OCI-LY7 (cell line): Measurements from ENCODE around the gene RIPOR1. TPM values are rescaled to one million over a fixed set of nuclear protein-coding genes. Genes with fewer than 3 reads are reported as not detected.

ENCODE experiments used
- BruUV-seq: library from RNA; stranded (reverse); fragments of 400-500 nt; replicated peaks from 2 replicates; lab custom pipeline; 2021; lab: Mats Ljungman, UMichigan
- CTCF ChIA-PET: fragments of 300-600 bp; sonication (Branson Sonifier 250); formaldehyde crosslinking; loops from one replicate; lab custom pipeline; 2022; ENCODE audit warnings: antibody characterized with exemption; ENCODE audit not compliant: unreplicated experiment; lab: Charles Lee
- POLR2A ChIA-PET: fragments of 300-600 bp; sonication (Branson Sonifier 250); formaldehyde crosslinking; loops from one replicate; lab custom pipeline; 2022; ENCODE audit warnings: antibody characterized with exemption; lab: Charles Lee
- DNase-seq: peaks from one replicate; pipeline ENCODE4 v3.0.0-alpha.2; 2015; ENCODE audit warnings: low spot score
- H2AFZ ChIP-seq: fragments of 200-600 bp; sonication (generic), shearing (Covaris generic); 2 replicates; pipeline ENCODE4 v1.6.1; 2014; ENCODE audit warnings: mild to moderate bottlenecking, antibody characterized with exemption, low read length, moderate library complexity
- H3K27ac ChIP-seq: fragments of 200-600 bp; sonication (generic); 2 replicates; pipeline ENCODE4 v1.5.1; 2014; ENCODE audit warnings: mixed run types, low read depth, mild to moderate bottlenecking, moderate library complexity, low read length, inconsistent platforms; ENCODE audit not compliant: poor library complexity, severe bottlenecking
- H3K36me3 ChIP-seq: fragments of 200-600 bp; sonication (generic); 2 replicates; pipeline ENCODE4 v1.6.1; 2014; ENCODE audit warnings: mild to moderate bottlenecking, antibody characterized with exemption, low read length, moderate library complexity, mixed read lengths; ENCODE audit not compliant: insufficient read depth
- H3K4me1 ChIP-seq: fragments of 200-600 bp; sonication (generic); 2 replicates; pipeline ENCODE4 v1.5.1; 2014; ENCODE audit warnings: mild to moderate bottlenecking, low read length; ENCODE audit not compliant: insufficient read depth, poor library complexity, severe bottlenecking
- H3K4me2 ChIP-seq: fragments of 200-600 bp; sonication (generic); 2 replicates; pipeline ENCODE4 v1.6.1; 2014; ENCODE audit warnings: mild to moderate bottlenecking, low read length
- H3K4me3 ChIP-seq: fragments of 200-600 bp; sonication (generic); 2 replicates; pipeline ENCODE4 v1.5.1; 2014; ENCODE audit warnings: mild to moderate bottlenecking, low read depth, low read length; ENCODE audit not compliant: poor library complexity, severe bottlenecking
- H3K79me2 ChIP-seq: fragments of 200-600 bp; sonication (generic); 2 replicates; pipeline ENCODE4 v1.6.1; 2016; ENCODE audit warnings: low read depth, mild to moderate bottlenecking, low read length, moderate library complexity, mixed read lengths; ENCODE audit not compliant: insufficient read depth
- H3K9me2 ChIP-seq: fragments of 200-600 bp; sonication (generic); 2 replicates; pipeline ENCODE4 v1.6.1; 2016; ENCODE audit warnings: mild to moderate bottlenecking, low read length, mixed read lengths; ENCODE audit not compliant: insufficient read depth
- H3K9me3 ChIP-seq: fragments of 200-600 bp; sonication (generic); 2 replicates; pipeline ENCODE4 v1.6.1; 2014; ENCODE audit warnings: mild to moderate bottlenecking, mixed run types, low read length, mixed read lengths
- H4K20me1 ChIP-seq: fragments of 200-600 bp; sonication (generic); 2 replicates; pipeline ENCODE4 v1.6.1; 2014; ENCODE audit warnings: mild to moderate bottlenecking, antibody characterized with exemption, low read length, moderate library complexity, mixed read lengths; ENCODE audit not compliant: insufficient read depth
- CTCF ChIP-seq: fragments of 200-600 bp; sonication (generic); conservative IDR thresholded peaks from 2 replicates; pipeline ENCODE4 v1.5.1; 2014; ENCODE audit warnings: mild to moderate bottlenecking, antibody characterized with exemption, low read length, moderate library complexity, mixed read lengths
- EZH2phosphoT487 ChIP-seq: fragments of 200-600 bp; sonication (generic); IDR thresholded peaks from 2 replicates; pipeline ENCODE4 v1.6.1; 2018; ENCODE audit warnings: low read depth, borderline replicate concordance, mild to moderate bottlenecking, mixed run types, antibody characterized with exemption, low read length, moderate library complexity, mixed read lengths
- intact Hi-C: fragments of 100-400 bp; cut with micrococcal nuclease; formaldehyde crosslinking; loops from one replicate; pipeline ENCODE4 v1.10.0; 2022; ENCODE audit not compliant: unreplicated experiment
- total RNA-seq, 2 experiments: library from RNA; depleted of rRNA in 1 of 2; stranded (reverse); fragments of >200 nt in 1 of 2; shearing (Covaris generic) in 1 of 2; gene quantifications; 2 replicates each; pipeline ENCODE4 v1.2.3, GENCODE V29; 2014 to 2022

RIPOR1 gene
- total RNA-seq, 2 experiments from 2014 or later, result 9.7 to 40.2 TPM

- BruUV-seq, result no TSS peak
- Histone ChIP-seq H3K9me3 (no peaks in the 10 kb centered on the region), H3K79me2 (no peaks in the 10 kb centered on the region), H3K9me2 (no peaks in the 10 kb centered on the region), H3K4me3 (peak overlapping the region; percentile 12), H3K4me2 (peak overlapping the region; percentile 55), H3K4me1 (peaks cover 63% of the 10 kb centered on the region), H2AFZ (peak overlapping the region; percentile 61; the same call in 1 of the 2 replicates), H3K27ac (peak overlapping the region; percentile 91), H4K20me1 (no peaks in the 10 kb centered on the region), H3K36me3 (no peaks in the 10 kb centered on the region)
- TF ChIP-seq CTCF, result peak; percentile 82
- no peak for TF ChIP-seq EZH2phosphoT487
- POLR2A ChIA-PET, result interaction anchor here (0.6 to 2.3 kb wide), 7 partner anchors 10 to 348 kb away, joined by 3 to 21 read pairs (median 5); partner anchors contain the start of gene ATP6V0D1
- CTCF ChIA-PET, result interaction anchor here (0.8 to 1.5 kb wide), 4 partner anchors 18 to 33 kb away, joined by 3 to 8 read pairs (median 5); partner anchors contain the start of gene ATP6V0D1
- intact Hi-C loops, result loop anchor here (1.0 kb wide), 3 partner anchors 20 to 86 kb away; partner anchors contain the start of gene ATP6V0D1
- DNase-seq, result peak; percentile 95
These were observed 14.2 kb upstream of the RIPOR1 start for GRCh38 chr16:67514382-67514828.

- ChIA-PET CTCF (interaction anchor here (1.0 to 2.4 kb wide), 6 partner anchors 16 to 151 kb away, joined by 3 to 9 read pairs (median 6); partner anchors contain the start of genes ATP6V0D1 and CTCF), POLR2A (interaction anchor here (0.6 to 3.1 kb wide), 9 partner anchors 16 to 568 kb away, joined by 3 to 23 read pairs (median 6); partner anchors contain the start of genes AGRP, ATP6V0D1, CARMIL2 and NFATC3)
- Histone ChIP-seq H3K4me3 (no peak overlapping the region), H2AFZ (peak overlapping the region; percentile 58; the same call in 1 of the 2 replicates), H3K4me2 (peak overlapping the region; percentile 85), H3K4me1 (peaks cover 77% of the 10 kb centered on the region), H4K20me1 (no peaks in the 10 kb centered on the region), H3K79me2 (no peaks in the 10 kb centered on the region), H3K9me3 (no peaks in the 10 kb centered on the region), H3K9me2 (no peaks in the 10 kb centered on the region), H3K36me3 (no peaks in the 10 kb centered on the region), H3K27ac (peak overlapping the region; percentile 91)
- no TSS peak for BruUV-seq
- TF ChIP-seq CTCF (no peak), EZH2phosphoT487 (no peak)
- no peak for DNase-seq
- intact Hi-C loops, result no loop called here
These were observed 12.1 kb upstream of the RIPOR1 start for GRCh38 chr16:67516296-67517154.
